ENCODE measurements around the gene NDUFA11.

GRCh38 chr19:5900976-5901375, 2.6 kb downstream of the NDUFA11 start:
- TF ChIP-seq MAX (IDR thresholded peaks at IDR 0.05; ENCODE audit: low read depth) (no peak), NFIC (IDR thresholded peaks at IDR 0.05; ENCODE audit: borderline replicate concordance) (no peak), REST (IDR thresholded peaks at IDR 0.05; ENCODE audit: low read depth, low read length) (no peak), GABPA (IDR thresholded peaks at IDR 0.05; ENCODE audit: low read depth) (no peak)
